SKM-1 (cell line): ENCODE data around the gene KISS1.

Experiments used
- DNase-seq: peaks from one replicate; lab custom pipeline; 2025; ENCODE audit not compliant: unreplicated experiment; lab: John Stamatoyannopoulos, UW

KISS1 gene

DNA sequence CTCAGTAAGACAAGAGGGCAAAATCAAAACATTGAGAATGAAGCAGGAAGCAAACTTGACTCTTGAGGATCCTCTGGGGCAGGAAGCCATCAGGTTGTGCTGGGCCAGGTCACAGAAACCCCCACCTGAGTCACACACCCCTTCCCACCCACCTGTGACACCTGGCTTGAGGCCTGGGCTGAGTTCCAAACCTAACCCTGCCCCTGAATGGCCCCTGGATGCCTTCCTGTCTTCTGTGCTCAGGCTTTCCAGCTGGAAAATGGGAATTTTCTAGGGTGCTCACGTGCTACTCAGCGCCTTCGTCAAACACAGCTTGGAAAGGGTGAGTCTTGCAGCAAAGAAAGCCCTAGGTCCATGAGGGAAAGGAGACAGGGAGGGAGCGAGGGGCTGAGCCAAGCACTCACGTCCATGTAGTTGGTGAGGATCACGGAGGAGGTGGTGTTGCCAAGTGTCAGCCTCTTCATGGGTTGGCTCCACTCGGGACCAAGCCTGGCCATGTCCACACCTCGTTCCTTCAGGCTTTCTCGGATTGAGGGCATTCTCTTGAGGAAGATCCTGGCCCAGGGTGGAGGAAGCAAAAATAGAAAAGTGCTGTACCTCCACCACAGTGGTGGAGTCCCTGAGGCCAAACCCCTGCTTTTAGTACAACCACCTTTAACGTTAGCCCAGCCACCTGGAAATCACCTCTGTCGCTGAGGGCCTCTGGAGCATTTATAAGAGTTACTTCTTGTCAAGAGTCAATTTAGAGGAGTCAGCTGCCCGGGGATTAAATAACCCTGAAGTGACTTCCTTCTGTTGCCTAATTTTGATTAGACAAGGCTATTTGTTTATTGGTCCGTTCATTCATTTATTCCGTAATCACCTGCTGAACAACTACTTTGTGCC is 34.4 kb downstream of the KISS1 start:
- no peak for DNase-seq

DNA sequence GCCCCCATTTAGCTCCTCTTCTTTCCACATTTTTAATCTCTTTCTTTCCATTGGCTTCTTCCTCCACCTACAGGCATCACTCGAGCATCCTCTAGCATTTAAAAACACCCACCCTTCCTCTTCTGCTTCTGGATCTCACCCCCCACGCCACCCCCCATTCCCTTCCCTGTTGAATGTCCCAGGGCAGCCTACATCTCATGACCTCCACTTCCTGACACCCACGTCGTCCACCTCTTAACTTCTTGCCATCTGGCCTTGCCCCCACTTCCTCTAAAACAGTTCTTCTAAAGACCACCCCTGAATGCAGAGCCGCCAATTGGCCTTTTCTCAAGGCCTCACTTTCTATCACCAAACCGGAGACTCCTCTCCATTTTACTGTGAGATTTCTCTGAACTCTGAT is 38.3 kb downstream of the KISS1 start:
- DNase-seq = no peak

DNA sequence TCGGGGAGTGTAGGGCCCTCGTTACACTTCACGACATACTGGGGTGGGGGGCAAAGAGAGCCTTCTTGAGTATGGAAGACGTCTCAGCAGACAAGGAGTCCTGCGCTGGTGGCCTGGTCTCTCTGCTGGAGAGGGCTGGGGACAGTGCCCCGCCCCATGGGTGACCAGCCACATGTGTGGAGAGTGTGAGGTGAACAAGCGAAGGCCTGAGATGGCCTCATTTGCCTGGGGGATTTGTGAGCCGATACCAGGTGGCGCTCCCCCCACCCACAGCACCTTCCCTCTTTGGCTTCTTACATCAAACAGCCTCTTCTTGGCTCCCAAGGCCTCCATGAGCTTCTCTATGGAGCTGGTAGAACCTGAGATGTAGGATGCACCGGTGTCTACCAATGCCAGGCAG is 40.4 kb downstream of the KISS1 start:
- no peak for DNase-seq

GRCh38 chr1:204154568-204155255 is 41.6 kb downstream of the KISS1 start:
- no peak for DNase-seq

DNA sequence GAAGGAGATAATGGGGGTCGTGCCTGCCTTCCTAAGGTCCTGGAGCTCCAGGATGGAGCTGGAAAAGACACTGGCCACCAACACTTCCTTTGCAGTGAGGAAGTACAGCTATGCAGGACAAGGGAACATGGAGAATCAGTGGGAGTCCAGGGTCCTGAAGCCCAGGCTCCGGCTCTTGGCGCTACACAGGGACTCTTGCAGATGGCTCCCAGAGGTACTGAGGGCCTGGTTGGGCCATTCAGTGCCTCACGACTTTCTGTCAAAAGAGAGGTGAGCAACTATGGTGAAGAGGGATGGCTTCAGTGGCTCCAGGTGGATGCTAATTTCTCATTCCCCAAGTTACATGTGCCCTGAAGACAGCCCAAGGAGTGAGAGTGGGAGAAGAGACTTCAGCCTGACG is 42.6 kb downstream of the KISS1 start:
- DNase-seq = no peak

- DNase-seq = no peak
These were observed 43.8 kb downstream of the KISS1 start for GRCh38 chr1:204152310-204153044.

GRCh38 chr1:204151552-204152309 is 44.6 kb downstream of the KISS1 start, which contains the start of gene ETNK2:
TSS of gene ETNK2 (minus strand) at chr1:204152044. CDS start at chr1:204151852, 192 bp downstream.
- no peak for DNase-seq

GRCh38 chr1:204150702-204151551 is 45.4 kb downstream of the KISS1 start:
- no peak for DNase-seq

- DNase-seq = no peak
These were observed 46.4 kb downstream of the KISS1 start for GRCh38 chr1:204149635-204150565.

DNA sequence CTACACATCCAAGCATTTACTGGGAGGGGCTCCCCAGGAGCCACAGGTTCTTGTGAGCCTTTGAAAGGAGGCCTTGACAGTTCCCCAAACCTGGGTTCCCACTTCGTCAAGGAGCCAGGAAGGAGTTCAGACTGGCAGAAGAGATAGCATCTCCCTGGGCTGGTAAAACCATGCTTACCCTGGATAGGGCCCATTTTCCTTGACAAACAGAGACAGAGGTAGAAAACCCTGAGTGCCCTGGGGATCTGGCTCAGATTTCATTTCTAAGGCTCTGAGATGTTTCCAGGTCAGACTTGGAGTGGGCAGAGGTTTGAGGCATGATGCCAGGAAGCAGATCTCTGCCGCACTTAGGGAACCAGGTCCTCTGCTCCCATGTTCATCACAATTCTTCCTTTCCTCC is 47.2 kb downstream of the KISS1 start:
- no peak for DNase-seq

GRCh38 chr1:204147406-204148383 is 48.6 kb downstream of the KISS1 start:
- no peak for DNase-seq

DNA sequence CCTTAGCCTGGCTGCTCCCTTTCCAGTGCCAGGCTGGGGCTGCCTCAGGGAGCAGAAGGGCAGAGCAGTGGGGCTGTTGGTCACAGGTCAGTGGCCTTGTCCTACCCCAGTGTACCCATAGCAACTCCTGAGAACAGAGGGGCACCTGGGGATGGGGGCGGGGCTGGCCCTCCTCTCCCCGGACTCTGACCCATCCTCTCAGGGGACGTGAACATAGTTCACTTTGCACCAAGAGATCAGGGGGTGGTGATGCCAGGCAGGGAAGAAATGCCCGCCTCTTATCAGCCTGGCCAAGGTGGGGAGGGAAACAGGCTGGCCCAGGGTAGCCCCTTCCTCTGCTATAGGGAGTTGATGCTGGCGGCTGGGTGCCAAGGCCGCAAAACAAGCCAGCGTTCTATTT is 49.3 kb downstream of the KISS1 start:
- DNase-seq = no peak

DNA sequence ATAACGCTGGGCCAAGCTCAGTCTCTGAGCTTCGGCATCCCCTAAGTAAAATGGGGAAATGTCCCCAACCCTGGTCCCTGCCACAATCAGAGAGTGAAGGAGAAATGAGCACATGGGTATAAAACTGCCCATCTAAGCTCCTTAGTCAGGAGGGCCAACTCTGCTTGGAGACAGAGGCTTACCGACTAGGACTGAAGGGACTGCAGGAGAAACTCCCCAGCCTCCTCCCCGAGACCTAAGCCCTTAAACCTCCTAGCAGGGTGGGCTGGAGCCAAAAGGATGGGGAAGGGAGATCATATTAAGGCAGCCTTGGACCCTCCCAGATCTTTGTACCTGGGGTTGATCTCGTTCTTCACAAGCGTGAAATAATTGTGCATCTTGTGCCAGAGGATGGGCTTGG is 50.0 kb downstream of the KISS1 start:
- DNase-seq = no peak

DNA sequence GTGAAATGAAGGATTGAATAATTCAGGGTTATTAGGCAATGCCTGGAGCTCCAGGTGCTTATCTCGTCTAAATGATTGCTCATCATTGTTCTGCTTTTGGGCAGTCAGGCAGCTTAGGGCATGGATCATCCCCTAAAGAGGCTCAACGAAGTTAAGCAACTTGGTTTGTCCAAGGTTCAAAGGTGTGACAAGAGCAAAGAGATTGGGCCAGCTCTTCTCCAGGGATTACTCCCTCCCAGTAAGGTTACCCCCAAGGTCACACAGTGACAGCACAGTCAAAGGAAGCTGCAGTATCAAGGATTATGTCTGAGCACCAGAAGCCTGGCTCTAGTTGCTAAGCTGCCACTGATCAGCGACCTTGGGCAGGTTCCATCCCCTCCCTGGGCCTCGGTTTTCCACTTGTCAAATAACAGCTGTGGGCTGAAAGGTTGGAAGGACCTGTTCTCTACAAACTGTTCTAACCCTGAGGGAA is 51.2 kb downstream of the KISS1 start:
- DNase-seq = no peak

DNA sequence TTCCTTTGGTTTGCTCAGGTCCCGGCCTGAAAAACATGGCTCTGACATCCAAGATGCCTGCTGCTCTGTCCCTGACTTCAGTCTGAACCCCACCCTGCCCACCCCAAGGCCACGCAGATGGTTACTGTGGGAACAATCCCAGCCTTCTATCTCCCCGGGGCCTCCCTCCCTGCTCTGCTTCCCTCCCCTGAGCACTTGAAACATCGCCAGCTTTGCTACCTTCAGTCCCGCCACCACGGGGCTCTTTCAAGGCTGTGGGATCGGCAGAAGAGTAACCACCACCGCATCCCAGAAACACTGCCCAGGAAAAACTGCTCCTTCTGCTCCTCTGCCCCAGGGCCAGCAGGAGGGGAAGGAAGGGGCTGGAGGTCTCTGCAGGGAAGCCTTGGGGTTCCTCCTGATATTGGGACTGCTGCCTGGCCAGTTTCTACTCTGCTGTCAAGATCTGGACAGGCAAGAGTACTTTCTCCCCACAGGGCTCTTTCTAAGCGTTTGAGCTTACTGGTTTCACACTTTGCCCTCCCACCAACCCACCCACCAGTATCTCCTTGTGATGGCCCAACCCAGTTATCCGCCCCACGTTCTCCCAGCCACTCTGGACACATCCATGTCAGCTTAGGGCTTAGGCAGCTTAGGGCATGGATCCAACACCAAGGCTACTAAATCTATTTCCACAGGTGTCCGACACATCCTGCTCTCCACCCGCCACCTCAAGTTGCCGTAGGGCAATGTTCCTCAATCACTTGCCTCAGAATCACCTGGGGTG is 52.8 kb downstream of the KISS1 start:
- DNase-seq = no peak

DNA sequence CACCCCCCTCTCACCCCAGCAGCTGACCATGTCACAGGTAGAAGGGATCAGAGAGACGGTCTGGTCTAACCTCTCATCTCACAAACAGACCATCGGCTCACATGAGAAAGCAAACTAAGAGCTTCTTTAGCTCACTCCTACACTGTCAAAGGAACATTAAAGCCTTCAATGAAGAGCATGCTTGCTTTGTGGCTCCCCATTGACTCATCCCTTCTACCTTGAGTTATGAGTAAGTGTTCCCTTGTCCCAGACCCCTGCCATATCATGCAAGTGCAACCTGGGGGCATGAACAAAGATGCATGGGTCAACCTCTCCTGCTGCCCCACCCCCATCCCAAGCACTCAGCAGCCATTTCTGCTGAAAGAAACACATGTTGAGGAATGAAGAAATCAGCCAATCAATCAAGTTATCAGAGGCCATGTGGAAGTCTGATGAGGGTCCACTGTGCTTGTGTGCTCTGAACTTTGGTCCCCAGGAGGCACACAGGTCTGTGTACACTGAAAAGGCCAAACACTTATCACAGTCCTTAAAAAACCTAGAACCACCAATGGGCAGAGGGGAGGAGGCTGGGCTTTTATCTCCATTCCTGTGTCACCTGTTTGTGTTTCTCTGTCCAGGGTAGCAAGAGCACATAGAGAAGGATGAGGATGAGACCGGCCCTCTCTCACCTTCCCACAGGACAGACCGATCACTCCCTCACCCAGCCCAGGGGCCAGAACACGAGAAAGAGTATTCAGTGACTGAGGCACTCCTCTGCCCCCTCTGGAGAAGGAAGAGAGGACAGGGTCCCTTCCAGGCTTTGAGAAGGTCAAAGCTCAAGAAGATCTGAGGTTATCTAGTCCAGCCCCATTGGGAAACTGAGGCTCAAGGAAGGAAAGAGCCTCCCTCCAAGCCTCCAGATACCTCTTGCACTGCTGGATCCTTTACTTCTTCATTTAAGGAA is 54.0 kb downstream of the KISS1 start:
- no peak for DNase-seq
